IPS DF 19.7 (cell line): Measurements from ENCODE around the gene ZNF814.
A peak's percentile ranks its signal among the peaks of the same experiment; 100 is the strongest.
"Not testable (repeated sequence)": the region's sequence is repeated elsewhere in the genome, so short reads cannot be mapped to it uniquely, and the experiment has no call there.

Experiments used
- DNase-seq: peaks from one replicate; pipeline ENCODE4 v3.0.0-alpha.2; 2013; ENCODE audit warnings: low read depth, low spot score

The ZNF814 gene

GRCh38 chr19:57888560-57889231 lies at the start of gene ZNF814:
ZNF814 (minus strand) TSS chr19:57889037; CDS start chr19:57888802, 235 bp downstream.
- peak; percentile 96 for DNase-seq

GRCh38 chr19:57935731-57936130 lies 46.9 kb upstream of the ZNF814 start:
- no peak for DNase-seq

- peak; percentile 94 for DNase-seq
These were observed 46.2 kb upstream of the ZNF814 start, which contains the start of gene ZNF418 for GRCh38 chr19:57934820-57935665. ZNF418 (minus strand) TSS chr19:57935402; CDS start chr19:57933822, 1,580 bp downstream.

- DNase-seq = no peak
These were observed 38.8 kb upstream of the ZNF814 start for GRCh38 chr19:57927587-57927986.

- peak; percentile 98 for DNase-seq
These were observed 27.5 kb upstream of the ZNF814 start, which contains the start of gene ZNF417 for GRCh38 chr19:57916168-57916995. ZNF417 (minus strand) TSS chr19:57916592; CDS start chr19:57916411, 181 bp downstream.

- no peak for DNase-seq
These were observed 25.7 kb upstream of the ZNF814 start for GRCh38 chr19:57914531-57914930.

GRCh38 chr19:57907394-57907793 lies 18.6 kb upstream of the ZNF814 start:
- DNase-seq = no peak

- no peak for DNase-seq
These were observed 16.4 kb upstream of the ZNF814 start for GRCh38 chr19:57905258-57905657.

- DNase-seq = no peak
These were observed 14.9 kb upstream of the ZNF814 start for GRCh38 chr19:57903618-57904184.

GRCh38 chr19:57900311-57900710 lies 11.5 kb upstream of the ZNF814 start:
- DNase-seq = no peak

- DNase-seq = not testable (repeated sequence)
These were observed 1.9 kb upstream of the ZNF814 start for GRCh38 chr19:57890706-57891105.

GRCh38 chr19:57888107-57888559 lies 704 bp downstream of the ZNF814 start:
- no peak for DNase-seq

- DNase-seq = peak; percentile 72
These were observed 1.5 kb downstream of the ZNF814 start for GRCh38 chr19:57887195-57887941.

- no peak for DNase-seq
These were observed 2.8 kb downstream of the ZNF814 start for GRCh38 chr19:57886046-57886445.

GRCh38 chr19:57873883-57874799 lies 14.7 kb downstream of the ZNF814 start:
- not testable (repeated sequence) for DNase-seq

- no peak for DNase-seq
These were observed 16.4 kb downstream of the ZNF814 start for GRCh38 chr19:57872450-57872849.

GRCh38 chr19:57870225-57870624 lies 18.6 kb downstream of the ZNF814 start:
- DNase-seq = no peak

- DNase-seq = not testable (repeated sequence)
These were observed 19.2 kb downstream of the ZNF814 start for GRCh38 chr19:57869655-57870054.

- DNase-seq = no peak
These were observed 20.9 kb downstream of the ZNF814 start for GRCh38 chr19:57867868-57868492.
